CD14-positive monocyte (primary cell): ENCODE data around the gene SUSD5. TPM values are rescaled to one million over a fixed set of nuclear protein-coding genes. Genes with fewer than 3 reads are reported as not detected.
A peak's percentile ranks its signal among the peaks of the same experiment; 100 is the strongest.

ENCODE experiments used
- DNase-seq, 3 donors: peaks; one replicate each; pipeline ENCODE4 v3.0.0-alpha.2; 2011 to 2022
- H2AFZ ChIP-seq: 2 replicates; pipeline ENCODE4 v1.6.0; 2012; ENCODE audit warnings: mild to moderate bottlenecking, low read depth, low read length, inconsistent platforms; ENCODE audit not compliant: insufficient read depth, poor library complexity, severe bottlenecking
- H3K27ac ChIP-seq, 2 donors: 1 replicate in 1 of 2; 2 replicates in 1 of 2; pipeline ENCODE4 v1.5.1; 2012 to 2013; ENCODE audit warnings: low read length in 2 of 2, control low read depth in 1 of 2, inconsistent platforms in 1 of 2, low read depth in 1 of 2, mild to moderate bottlenecking in 1 of 2
- H3K27me3 ChIP-seq, 2 donors: one replicate each; pipeline versions ENCODE4 v1.6.0 to v1.6.1; 2011 to 2013; ENCODE audit warnings: low read length in 2 of 2; ENCODE audit not compliant: control insufficient read depth in 2 of 2, insufficient read depth in 2 of 2
- H3K36me3 ChIP-seq, 2 donors: replicated peaks in 1 of 2; 1 replicate in 1 of 2; 2 replicates in 1 of 2; pipeline versions ENCODE4 v1.5.1 to v1.6.1; 2012 to 2013; ENCODE audit warnings: low read length in 2 of 2, control low read depth in 1 of 2, inconsistent platforms in 1 of 2, mild to moderate bottlenecking in 1 of 2; ENCODE audit not compliant: insufficient read depth in 2 of 2, control insufficient read depth in 1 of 2
- H3K4me1 ChIP-seq, 2 donors: 1 replicate in 1 of 2; 2 replicates in 1 of 2; pipeline versions ENCODE4 v1.5.1 to v1.6.1; 2012 to 2013; ENCODE audit warnings: low read length in 2 of 2, control low read depth in 1 of 2, inconsistent platforms in 1 of 2, mild to moderate bottlenecking in 1 of 2, moderate library complexity in 1 of 2; ENCODE audit not compliant: insufficient read depth in 2 of 2, control insufficient read depth in 1 of 2
- H3K4me2 ChIP-seq: replicated peaks from 2 replicates; pipeline ENCODE3; 2012; ENCODE audit warnings: low read length, moderate library complexity, mild to moderate bottlenecking; ENCODE audit not compliant: poor library complexity, severe bottlenecking; ENCODE audit errors: extremely low read depth
- H3K4me3 ChIP-seq, 3 experiments: fragments of 200-600 bp in 1 of 3; sonication (generic) in 1 of 3; replicated peaks in 1 of 3; 1 replicate in 2 of 3; 2 replicates in 1 of 3; pipeline ENCODE4 v1.5.1; 2011 to 2013; ENCODE audit warnings: low read length in 3 of 3, mild to moderate bottlenecking in 3 of 3, control low read depth in 2 of 3, low read depth in 2 of 3, inconsistent platforms in 1 of 3, moderate library complexity in 1 of 3
- H3K79me2 ChIP-seq: 2 replicates; pipeline ENCODE4 v1.6.0; 2012; ENCODE audit warnings: mild to moderate bottlenecking, control low read depth, inconsistent platforms, low read length, moderate library complexity; ENCODE audit not compliant: insufficient read depth
- H3K9ac ChIP-seq: 2 replicates; pipeline ENCODE4 v1.6.0; 2017; ENCODE audit warnings: low read length, mild to moderate bottlenecking; ENCODE audit not compliant: insufficient read depth, poor library complexity, severe bottlenecking
- H3K9me3 ChIP-seq, 2 donors: replicated peaks in 1 of 2; 1 replicate in 1 of 2; 2 replicates in 1 of 2; pipeline versions ENCODE4 v1.5.1 to v1.6.1; 2012 to 2013; ENCODE audit warnings: low read length in 2 of 2, control low read depth in 1 of 2; ENCODE audit not compliant: control insufficient read depth in 1 of 2, insufficient read depth in 1 of 2
- H4K20me1 ChIP-seq: 2 replicates; pipeline ENCODE4 v1.6.0; 2012; ENCODE audit warnings: mild to moderate bottlenecking, low read length, control low read depth, moderate library complexity; ENCODE audit not compliant: insufficient read depth
- H3K27ac Mint-ChIP-seq, 7 donors: one replicate each; pipeline ENCODE4 v1.8.0; 2020; ENCODE audit warnings: mild to moderate bottlenecking in 7 of 7, mixed read lengths in 7 of 7, moderate library complexity in 6 of 7, inconsistent platforms in 2 of 7
- H3K27me3 Mint-ChIP-seq, 3 donors: one replicate each; pipeline ENCODE4 v1.8.0; 2021 to 2022; ENCODE audit warnings: low read depth in 3 of 3, mild to moderate bottlenecking in 3 of 3, mixed read lengths in 3 of 3, moderate library complexity in 3 of 3, inconsistent platforms in 1 of 3
- H3K36me3 Mint-ChIP-seq, 2 donors: one replicate each; pipeline ENCODE4 v1.8.0; 2020; ENCODE audit warnings: mixed read lengths in 2 of 2, inconsistent platforms in 1 of 2, mild to moderate bottlenecking in 1 of 2
- H3K4me1 Mint-ChIP-seq: one replicate; pipeline ENCODE4 v1.8.0; 2020; ENCODE audit warnings: mild to moderate bottlenecking, mixed read lengths
- H3K4me3 Mint-ChIP-seq, 2 donors: one replicate each; pipeline ENCODE4 v1.8.0; 2020; ENCODE audit warnings: mild to moderate bottlenecking in 2 of 2, mixed read lengths in 2 of 2, moderate library complexity in 1 of 2
- H3K9me3 Mint-ChIP-seq, 7 donors: one replicate each; pipeline ENCODE4 v1.8.0; 2020 to 2022; ENCODE audit warnings: mixed read lengths in 7 of 7, mild to moderate bottlenecking in 6 of 7, moderate library complexity in 6 of 7, inconsistent platforms in 2 of 7
- CTCF ChIP-seq: fragments of 200-600 bp; IDR thresholded peaks from one replicate; pipeline ENCODE4 v1.8.0; 2022; ENCODE audit warnings: antibody characterized with exemption, mild to moderate bottlenecking
- WGBS: methylation state at CpG from one replicate; pipeline ENCODE4 v1.1.5; 2013; ENCODE audit warnings: missing lambda C conversion rate; ENCODE audit not compliant: insufficient coverage; 5-methylcytosine and 5-hydroxymethylcytosine counted together
- intact Hi-C, 2 donors: fragments of 100-400 bp; cut with micrococcal nuclease; formaldehyde crosslinking; loops; one replicate each; pipeline versions ENCODE4 v1.15.0 to v1.15.1; 2023
- polyA plus RNA-seq, 3 donors: library from polyadenylated mRNA; depleted of rRNA in 1 of 3; unstranded in 2 of 3; stranded (reverse) in 1 of 3; fragments of 300-500 nt in 2 of 3; fragments of >200 nt in 1 of 3; fragmentation: Illumina TruSeq in 2 of 3; gene quantifications; 1 replicate in 2 of 3; 2 replicates in 1 of 3; pipeline ENCODE4 v1.2.3, GENCODE V29; 2012 to 2021

The SUSD5 gene
- polyA plus RNA-seq, 3 donors = not detected

GRCh38 chr3:33215739-33216138, 2.9 kb downstream of the SUSD5 start:
- H3K27me3 Mint-ChIP-seq = peaks cover 58 to 63% (median 59%) of the 10 kb centered on the region in 3 donors
- no CpG with 5 or more reads among the region's 3 CpGs for WGBS
- H3K9me3 Mint-ChIP-seq = peaks cover 0 to 9% (median 3%) of the 10 kb centered on the region in 7 donors
- Histone ChIP-seq H3K79me2 (no peaks in the 10 kb centered on the region), H3K4me2 (no peak overlapping the region), H3K36me3 (no peaks in the 10 kb centered on the region), H3K4me1 (peaks cover 3 to 6% of the 10 kb centered on the region in 2 donors), H4K20me1 (no peaks in the 10 kb centered on the region), H3K9me3 (peaks cover 0 to 16% of the 10 kb centered on the region in 2 donors), H3K4me3 (no peak overlapping the region), H3K27ac (no peak overlapping the region), H3K9ac (no peak overlapping the region), H2AFZ (no peak overlapping the region), H3K27me3 (peaks cover 42 to 55% of the 10 kb centered on the region in 2 donors)
- intact Hi-C loops = no loop called here
- no peak overlapping the region for H3K27ac Mint-ChIP-seq
- DNase-seq = no peak
- no peak for TF ChIP-seq CTCF
- H3K4me3 Mint-ChIP-seq = peak overlapping the region in 1 of 2 donors; percentile 75
- no peaks in the 10 kb centered on the region for H3K36me3 Mint-ChIP-seq
- H3K4me1 Mint-ChIP-seq = peaks cover 9% of the 10 kb centered on the region

- Histone ChIP-seq H3K79me2 (no peaks in the 10 kb centered on the region), H3K27ac (no peak overlapping the region), H3K4me1 (no peaks in the 10 kb centered on the region), H3K9ac (no peak overlapping the region), H4K20me1 (no peaks in the 10 kb centered on the region), H3K4me2 (no peak overlapping the region), H3K9me3 (peaks cover 0 to 3% of the 10 kb centered on the region in 2 donors), H3K27me3 (peaks cover 20 to 24% of the 10 kb centered on the region in 2 donors), H3K4me3 (no peak overlapping the region), H2AFZ (no peak overlapping the region), H3K36me3 (no peaks in the 10 kb centered on the region)
- no peak overlapping the region for H3K4me3 Mint-ChIP-seq
- H3K27me3 Mint-ChIP-seq = peaks cover 27 to 35% (median 31%) of the 10 kb centered on the region in 3 donors
- H3K4me1 Mint-ChIP-seq = peaks cover 2% of the 10 kb centered on the region
- no peak overlapping the region for H3K27ac Mint-ChIP-seq
- intact Hi-C loops = no loop called here
- no peak for DNase-seq
- no peak for TF ChIP-seq CTCF
- no peaks in the 10 kb centered on the region for H3K36me3 Mint-ChIP-seq
- WGBS = 100% methylated on average over 2 of the region's 3 CpGs
- peaks cover 8 to 18% (median 11%) of the 10 kb centered on the region in 7 donors for H3K9me3 Mint-ChIP-seq
Measured at GRCh38 chr3:33212406-33212805, 6.2 kb downstream of the SUSD5 start.
